GM12878 (cell line): Measurements from ENCODE around the gene PSMB8. TPM values are rescaled to one million over a fixed set of nuclear protein-coding genes. Genes with fewer than 3 reads are reported as not detected.

Experiments
- CBFB ChIP-seq: IDR thresholded peaks from 2 replicates; pipeline ENCODE4 v1.6.1; 2016; ENCODE audit warnings: antibody characterized with exemption, low read depth
- CBX3 ChIP-seq: fragments of 200-600 bp; sonication (generic); IDR thresholded peaks from 2 replicates; pipeline ENCODE4 v1.6.1; 2016; ENCODE audit warnings: low read depth, borderline replicate concordance
- CBX5 ChIP-seq: sonication (generic); IDR thresholded peaks from 2 replicates; pipeline ENCODE4 v1.6.1; 2016; ENCODE audit warnings: low read depth, moderate library complexity, mild to moderate bottlenecking, inconsistent platforms
- CEBPB ChIP-seq, 2 experiments: fragments of 150-350 bp in 1 of 2; IDR thresholded peaks; 2 replicates each; pipeline ENCODE4 v1.6.1; 2012 to 2014; ENCODE audit warnings: low read depth in 2 of 2, low read length in 2 of 2, borderline replicate concordance in 1 of 2, inconsistent platforms in 1 of 2
- EED ChIP-seq: sonication (generic); IDR thresholded peaks from 2 replicates; pipeline ENCODE4 v1.6.1; 2016; ENCODE audit warnings: antibody characterized with exemption, low read depth
- EGR1 ChIP-seq, 2 experiments: IDR thresholded peaks; 1 replicate in 1 of 2; 2 replicates in 1 of 2; pipeline ENCODE4 v1.6.1; 2011 to 2012; ENCODE audit warnings: low read depth in 2 of 2, low read length in 2 of 2, borderline replicate concordance in 1 of 2, mild to moderate bottlenecking in 1 of 2, moderate library complexity in 1 of 2
- KLF5 ChIP-seq: fragments of 450-650 bp; IDR thresholded peaks from 2 replicates; pipeline ENCODE4 v1.6.1; 2014; ENCODE audit warnings: mild to moderate bottlenecking; ENCODE audit not compliant: partially characterized antibody
- RAD21 ChIP-seq: IDR thresholded peaks from 2 replicates; pipeline ENCODE4 v1.6.1; 2011; ENCODE audit warnings: mild to moderate bottlenecking, low read depth, low read length, moderate library complexity; ENCODE audit not compliant: insufficient read depth
- RB1 ChIP-seq: fragments of 450-650 bp; formaldehyde crosslinking; IDR thresholded peaks from 2 replicates; pipeline ENCODE4 v1.6.1; 2017; ENCODE audit warnings: mild to moderate bottlenecking, borderline replicate concordance
- RBBP5 ChIP-seq: fragments of 200-600 bp; sonication (generic); conservative IDR thresholded peaks from 2 replicates; pipeline ENCODE4 v1.6.1; 2016
- SUPT20H ChIP-seq: IDR thresholded peaks from 2 replicates; pipeline ENCODE4 v1.6.1; 2011; ENCODE audit warnings: low read depth, mild to moderate bottlenecking, low read length, moderate library complexity, borderline replicate concordance; ENCODE audit not compliant: control insufficient read depth
- TBL1XR1 ChIP-seq: IDR thresholded peaks from 2 replicates; pipeline ENCODE4 v1.6.1; 2012; ENCODE audit warnings: low read depth, low read length, improper control_type of control experiment
- YBX1 ChIP-seq: fragments of 450-650 bp; IDR thresholded peaks from 2 replicates; pipeline ENCODE4 v1.6.1; 2016; ENCODE audit warnings: antibody characterized with exemption
- ZSCAN29 ChIP-seq: fragments of 450-650 bp; IDR thresholded peaks from 2 replicates; pipeline ENCODE4 v1.6.1; 2017; ENCODE audit warnings: mild to moderate bottlenecking, moderate library complexity
- polyA plus RNA-seq, 11 experiments: library from polyadenylated mRNA; depleted of rRNA in 4 of 11; unstranded in 6 of 11; stranded (reverse) in 5 of 11; fragments of >200 nt; fragmentation: Nextera tagmentation in 4 of 11; fragmentation: Illumina TruSeq in 1 of 11; extraction: Ambion mirVana in 4 of 11; extraction: Trizol in 1 of 11; gene quantifications; 1 replicate in 1 of 11; 2 replicates in 10 of 11; pipeline versions ENCODE4 v1.2.1 to v1.2.3, GENCODE V29; 2011 to 2016; ENCODE audit warnings: inconsistent platforms in 2 of 11, missing spikeins in 2 of 11, low read depth in 1 of 11
- total RNA-seq, 4 experiments: library from RNA; depleted of rRNA in 3 of 4; stranded (reverse); fragments of >200 nt in 3 of 4; fragmentation: Illumina TruSeq in 1 of 4; extraction: Trizol in 1 of 4; gene quantifications; 2 replicates each; pipeline versions ENCODE4 v1.2.1 to v1.2.3, GENCODE V29; 2013 to 2021
- TF ChIP-seq, protein P1 (sequence below): IDR thresholded peaks from 2 replicates; pipeline ENCODE4 v1.6.1; 2012; ENCODE audit warnings: mild to moderate bottlenecking, low read depth, low read length
- TF ChIP-seq, protein P2 (sequence below), 3 experiments: IDR thresholded peaks in 2 of 3; conservative IDR thresholded peaks in 1 of 3; 2 replicates each; pipeline ENCODE4 v1.5.1; 2011; ENCODE audit warnings: low read depth in 3 of 3, low read length in 3 of 3, mild to moderate bottlenecking in 3 of 3, control low read depth in 2 of 3, moderate library complexity in 2 of 3, inconsistent platforms in 1 of 3, mixed read lengths in 1 of 3; ENCODE audit not compliant: control insufficient read depth in 2 of 3, insufficient read depth in 1 of 3; ENCODE audit errors: extremely low read depth in 1 of 3
- TF ChIP-seq, protein P3 (sequence below): fragments of 450-650 bp; IDR thresholded peaks from 2 replicates; pipeline ENCODE4 v1.6.1; 2017; ENCODE audit warnings: mild to moderate bottlenecking
- TF ChIP-seq, protein P4 (sequence below): fragments of 450-650 bp; IDR thresholded peaks from 2 replicates; pipeline ENCODE4 v1.6.1; 2016; ENCODE audit warnings: mild to moderate bottlenecking
- TF ChIP-seq, protein P5 (sequence below): IDR thresholded peaks from 2 replicates; pipeline ENCODE4 v1.6.1; 2012; ENCODE audit warnings: low read depth, low read length, improper control_type of control experiment

PSMB8 gene
- total and polyA plus RNA-seq, 10 of the 15 experiments (the other 5 are each of a cell fraction or from before 2014, with no cell fraction given), result 304 to 557 (median 379) TPM

DNA sequence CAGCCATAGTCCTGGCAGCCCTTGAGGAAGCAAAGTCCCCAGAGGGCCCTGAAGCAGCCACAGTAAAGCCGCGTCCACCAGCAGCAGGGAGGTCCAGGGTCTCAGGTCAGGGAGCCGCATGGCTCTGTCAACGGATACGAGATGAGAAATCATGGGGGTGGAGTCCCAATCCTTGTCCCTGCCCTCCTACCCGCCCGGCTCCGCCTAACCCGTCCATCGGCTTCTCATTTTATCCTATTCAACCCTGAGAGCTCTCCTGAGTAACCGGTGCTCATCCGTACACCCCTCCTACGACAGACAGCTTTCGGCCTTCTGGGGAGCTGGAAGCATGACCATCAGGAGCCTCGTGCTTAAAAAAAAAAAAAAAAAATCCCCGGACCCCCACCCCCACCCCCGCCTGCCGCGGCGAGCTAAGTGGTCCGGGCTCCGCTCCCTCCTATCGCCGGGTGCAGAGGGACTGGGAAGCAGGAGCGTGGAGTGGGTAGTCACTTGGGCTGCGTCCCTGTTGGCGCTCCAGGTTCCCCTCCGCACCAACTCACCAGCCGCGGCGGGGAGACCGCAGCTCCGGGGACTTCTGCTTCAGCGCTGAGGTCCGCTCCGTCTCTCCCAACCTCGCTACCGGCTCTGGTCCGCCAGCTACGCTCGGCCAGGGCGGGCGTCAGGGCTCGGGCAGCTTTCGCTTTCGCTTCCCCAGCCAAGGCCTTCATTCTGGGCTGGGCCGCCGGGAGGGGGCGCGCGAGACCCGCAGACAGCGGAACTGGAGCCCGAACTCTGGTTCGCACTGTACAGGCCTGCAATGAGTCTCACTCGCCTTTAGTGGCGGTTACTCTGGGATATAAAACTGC is 5.5 kb downstream of the PSMB8 start, which contains the start of gene TAP2 (continued):
- peak; percentile 47; the same call in 1 of the 2 replicates for TF ChIP-seq TBL1XR1
- TF ChIP-seq, protein P1, sequence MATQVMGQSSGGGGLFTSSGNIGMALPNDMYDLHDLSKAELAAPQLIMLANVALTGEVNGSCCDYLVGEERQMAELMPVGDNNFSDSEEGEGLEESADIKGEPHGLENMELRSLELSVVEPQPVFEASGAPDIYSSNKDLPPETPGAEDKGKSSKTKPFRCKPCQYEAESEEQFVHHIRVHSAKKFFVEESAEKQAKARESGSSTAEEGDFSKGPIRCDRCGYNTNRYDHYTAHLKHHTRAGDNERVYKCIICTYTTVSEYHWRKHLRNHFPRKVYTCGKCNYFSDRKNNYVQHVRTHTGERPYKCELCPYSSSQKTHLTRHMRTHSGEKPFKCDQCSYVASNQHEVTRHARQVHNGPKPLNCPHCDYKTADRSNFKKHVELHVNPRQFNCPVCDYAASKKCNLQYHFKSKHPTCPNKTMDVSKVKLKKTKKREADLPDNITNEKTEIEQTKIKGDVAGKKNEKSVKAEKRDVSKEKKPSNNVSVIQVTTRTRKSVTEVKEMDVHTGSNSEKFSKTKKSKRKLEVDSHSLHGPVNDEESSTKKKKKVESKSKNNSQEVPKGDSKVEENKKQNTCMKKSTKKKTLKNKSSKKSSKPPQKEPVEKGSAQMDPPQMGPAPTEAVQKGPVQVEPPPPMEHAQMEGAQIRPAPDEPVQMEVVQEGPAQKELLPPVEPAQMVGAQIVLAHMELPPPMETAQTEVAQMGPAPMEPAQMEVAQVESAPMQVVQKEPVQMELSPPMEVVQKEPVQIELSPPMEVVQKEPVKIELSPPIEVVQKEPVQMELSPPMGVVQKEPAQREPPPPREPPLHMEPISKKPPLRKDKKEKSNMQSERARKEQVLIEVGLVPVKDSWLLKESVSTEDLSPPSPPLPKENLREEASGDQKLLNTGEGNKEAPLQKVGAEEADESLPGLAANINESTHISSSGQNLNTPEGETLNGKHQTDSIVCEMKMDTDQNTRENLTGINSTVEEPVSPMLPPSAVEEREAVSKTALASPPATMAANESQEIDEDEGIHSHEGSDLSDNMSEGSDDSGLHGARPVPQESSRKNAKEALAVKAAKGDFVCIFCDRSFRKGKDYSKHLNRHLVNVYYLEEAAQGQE, result no peak
- TF ChIP-seq RAD21, result peak; percentile 98
- TF ChIP-seq SUPT20H, result no peak
- TF ChIP-seq RBBP5, result 0 out of 2 replicates have a peak, but pooled peaks have one; percentile 38
- TF ChIP-seq ZSCAN29, result 0 out of 2 replicates have a peak, but pooled peaks have one; percentile 19
- TF ChIP-seq EED, result no peak; the same call in 1 of the 2 replicates
- peak; percentile 55; the same call in 1 of the 2 replicates for TF ChIP-seq CBFB
- TF ChIP-seq YBX1, result no peak
- TF ChIP-seq, protein P2, sequence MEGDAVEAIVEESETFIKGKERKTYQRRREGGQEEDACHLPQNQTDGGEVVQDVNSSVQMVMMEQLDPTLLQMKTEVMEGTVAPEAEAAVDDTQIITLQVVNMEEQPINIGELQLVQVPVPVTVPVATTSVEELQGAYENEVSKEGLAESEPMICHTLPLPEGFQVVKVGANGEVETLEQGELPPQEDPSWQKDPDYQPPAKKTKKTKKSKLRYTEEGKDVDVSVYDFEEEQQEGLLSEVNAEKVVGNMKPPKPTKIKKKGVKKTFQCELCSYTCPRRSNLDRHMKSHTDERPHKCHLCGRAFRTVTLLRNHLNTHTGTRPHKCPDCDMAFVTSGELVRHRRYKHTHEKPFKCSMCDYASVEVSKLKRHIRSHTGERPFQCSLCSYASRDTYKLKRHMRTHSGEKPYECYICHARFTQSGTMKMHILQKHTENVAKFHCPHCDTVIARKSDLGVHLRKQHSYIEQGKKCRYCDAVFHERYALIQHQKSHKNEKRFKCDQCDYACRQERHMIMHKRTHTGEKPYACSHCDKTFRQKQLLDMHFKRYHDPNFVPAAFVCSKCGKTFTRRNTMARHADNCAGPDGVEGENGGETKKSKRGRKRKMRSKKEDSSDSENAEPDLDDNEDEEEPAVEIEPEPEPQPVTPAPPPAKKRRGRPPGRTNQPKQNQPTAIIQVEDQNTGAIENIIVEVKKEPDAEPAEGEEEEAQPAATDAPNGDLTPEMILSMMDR (IDR thresholded peaks at IDR 0.05 in 2 of 3, conservative IDR thresholded peaks at IDR 0.05 in 1 of 3; ENCODE audit: control insufficient read depth in 2 of 3, extremely low read depth in 1 of 3, insufficient read depth in 1 of 3, low read depth in 3 of 3, low read length in 3 of 3), result peak; percentile 89 to 97 (median 96); a peak in 5 of 6 replicates
- TF ChIP-seq, protein P3, sequence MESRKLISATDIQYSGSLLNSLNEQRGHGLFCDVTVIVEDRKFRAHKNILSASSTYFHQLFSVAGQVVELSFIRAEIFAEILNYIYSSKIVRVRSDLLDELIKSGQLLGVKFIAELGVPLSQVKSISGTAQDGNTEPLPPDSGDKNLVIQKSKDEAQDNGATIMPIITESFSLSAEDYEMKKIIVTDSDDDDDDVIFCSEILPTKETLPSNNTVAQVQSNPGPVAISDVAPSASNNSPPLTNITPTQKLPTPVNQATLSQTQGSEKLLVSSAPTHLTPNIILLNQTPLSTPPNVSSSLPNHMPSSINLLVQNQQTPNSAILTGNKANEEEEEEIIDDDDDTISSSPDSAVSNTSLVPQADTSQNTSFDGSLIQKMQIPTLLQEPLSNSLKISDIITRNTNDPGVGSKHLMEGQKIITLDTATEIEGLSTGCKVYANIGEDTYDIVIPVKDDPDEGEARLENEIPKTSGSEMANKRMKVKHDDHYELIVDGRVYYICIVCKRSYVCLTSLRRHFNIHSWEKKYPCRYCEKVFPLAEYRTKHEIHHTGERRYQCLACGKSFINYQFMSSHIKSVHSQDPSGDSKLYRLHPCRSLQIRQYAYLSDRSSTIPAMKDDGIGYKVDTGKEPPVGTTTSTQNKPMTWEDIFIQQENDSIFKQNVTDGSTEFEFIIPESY, result no peak
- TF ChIP-seq, protein P4, sequence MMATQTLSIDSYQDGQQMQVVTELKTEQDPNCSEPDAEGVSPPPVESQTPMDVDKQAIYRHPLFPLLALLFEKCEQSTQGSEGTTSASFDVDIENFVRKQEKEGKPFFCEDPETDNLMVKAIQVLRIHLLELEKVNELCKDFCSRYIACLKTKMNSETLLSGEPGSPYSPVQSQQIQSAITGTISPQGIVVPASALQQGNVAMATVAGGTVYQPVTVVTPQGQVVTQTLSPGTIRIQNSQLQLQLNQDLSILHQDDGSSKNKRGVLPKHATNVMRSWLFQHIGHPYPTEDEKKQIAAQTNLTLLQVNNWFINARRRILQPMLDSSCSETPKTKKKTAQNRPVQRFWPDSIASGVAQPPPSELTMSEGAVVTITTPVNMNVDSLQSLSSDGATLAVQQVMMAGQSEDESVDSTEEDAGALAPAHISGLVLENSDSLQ, result no peak
- no peak for TF ChIP-seq CEBPB (IDR thresholded peaks at IDR 0.05; ENCODE audit: borderline replicate concordance in 1 of 2, low read depth in 2 of 2, low read length in 2 of 2)
- peak; percentile 79; the same call in 1 of the 2 replicates for TF ChIP-seq RB1
- no peak for TF ChIP-seq CBX3
- no peak for TF ChIP-seq CBX5
- no peak for TF ChIP-seq KLF5
- TF ChIP-seq, protein P5, sequence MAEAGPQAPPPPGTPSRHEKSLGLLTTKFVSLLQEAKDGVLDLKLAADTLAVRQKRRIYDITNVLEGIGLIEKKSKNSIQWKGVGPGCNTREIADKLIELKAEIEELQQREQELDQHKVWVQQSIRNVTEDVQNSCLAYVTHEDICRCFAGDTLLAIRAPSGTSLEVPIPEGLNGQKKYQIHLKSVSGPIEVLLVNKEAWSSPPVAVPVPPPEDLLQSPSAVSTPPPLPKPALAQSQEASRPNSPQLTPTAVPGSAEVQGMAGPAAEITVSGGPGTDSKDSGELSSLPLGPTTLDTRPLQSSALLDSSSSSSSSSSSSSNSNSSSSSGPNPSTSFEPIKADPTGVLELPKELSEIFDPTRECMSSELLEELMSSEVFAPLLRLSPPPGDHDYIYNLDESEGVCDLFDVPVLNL, result no peak
- TF ChIP-seq EGR1 (IDR thresholded peaks at IDR 0.05; ENCODE audit: borderline replicate concordance in 1 of 2, low read depth in 2 of 2, low read length in 2 of 2), result 0 out of 3 replicates have a peak, but pooled peaks of 1 of the 2 experiments have one; percentile 6
